Gastrocnemius medialis (tissue), 4 donors: ENCODE data around the gene EPAS1. TPM values are rescaled to one million over a fixed set of nuclear protein-coding genes. Genes with fewer than 3 reads are reported as not detected.

Experiments
- ATAC-seq, 2 donors: fragments of 150-250 bp; one replicate each; pipeline ENCODE4 v1.9.1; 2016
- DNase-seq, 2 donors: peaks; one replicate each; pipeline ENCODE4 v3.0.0-alpha.2; 2019
- H3K27ac ChIP-seq, 4 donors: fragments of 200-600 bp; sonication (generic); 1 replicate in 1 of 4; 2 replicates in 3 of 4; pipeline ENCODE4 v1.5.1; 2016 to 2018; ENCODE audit warnings: mild to moderate bottlenecking in 2 of 4, moderate library complexity in 1 of 4
- H3K27me3 ChIP-seq, 3 donors: fragments of 200-600 bp; sonication (generic) in 2 of 3; 1 replicate in 1 of 3; 2 replicates in 2 of 3; pipeline versions ENCODE4 v1.5.1 to v1.6.0; 2016 to 2019; ENCODE audit warnings: mild to moderate bottlenecking in 1 of 3, moderate library complexity in 1 of 3
- H3K36me3 ChIP-seq, 2 donors: fragments of 200-600 bp; sonication (generic) in 1 of 2; one replicate each; pipeline ENCODE4 v1.5.1; 2017 to 2018
- H3K4me1 ChIP-seq, 2 donors: fragments of 200-600 bp; sonication (generic) in 1 of 2; one replicate each; pipeline ENCODE4 v1.5.1; 2016 to 2017; ENCODE audit warnings: mild to moderate bottlenecking in 2 of 2
- H3K4me3 ChIP-seq, 4 donors: fragments of 200-600 bp; sonication (generic) in 3 of 4; 1 replicate in 1 of 4; 2 replicates in 3 of 4; pipeline ENCODE4 v1.5.1; 2016 to 2019; ENCODE audit warnings: mild to moderate bottlenecking in 2 of 4
- H3K9me3 ChIP-seq, 3 donors: fragments of 200-600 bp; sonication (generic) in 2 of 3; 1 replicate in 1 of 3; 2 replicates in 2 of 3; pipeline ENCODE4 v1.5.1; 2016 to 2019
- POLR2A ChIP-seq, 2 donors: fragments of 450-650 bp; IDR thresholded peaks; one replicate each; pipeline ENCODE4 v1.6.1; 2017; ENCODE audit warnings: antibody characterized with exemption in 2 of 2, mild to moderate bottlenecking in 2 of 2, moderate library complexity in 2 of 2
- in situ Hi-C, 4 donors: fragments of 200-750 bp; cut with MboI; loops; one replicate each; pipeline versions ENCODE4 v1.15.0 to v1.8.0; 2017; ENCODE audit warnings: low sequenced_read_pairs in 4 of 4
- intact Hi-C: fragments of 100-400 bp; cut with DNase I; formaldehyde crosslinking; loops from one replicate; pipeline ENCODE4 v1.15.1; 2023; ENCODE audit warnings: low total_unique reads
- total RNA-seq, 4 donors: library from RNA; depleted of rRNA; stranded (reverse); fragments of >200 nt; gene quantifications; one replicate each; pipeline versions ENCODE4 v1.1.0 to v1.2.3, GENCODE V29; 2016
- TF ChIP-seq, protein P1 (sequence below), 5 experiments: fragments of 450-650 bp in 3 of 5; fragments of 200-600 bp in 2 of 5; sonication (generic) in 2 of 5; IDR thresholded peaks in 4 of 5; conservative IDR thresholded peaks in 1 of 5; 1 replicate in 4 of 5; 2 replicates in 1 of 5; pipeline ENCODE4 v1.5.1; 2016 to 2019; ENCODE audit warnings: antibody characterized with exemption in 5 of 5, mild to moderate bottlenecking in 3 of 5, moderate library complexity in 3 of 5

Gene EPAS1
- total RNA-seq, 4 donors from 2014 or later: 61.5 to 95.1 (median 90.0) TPM

DNA sequence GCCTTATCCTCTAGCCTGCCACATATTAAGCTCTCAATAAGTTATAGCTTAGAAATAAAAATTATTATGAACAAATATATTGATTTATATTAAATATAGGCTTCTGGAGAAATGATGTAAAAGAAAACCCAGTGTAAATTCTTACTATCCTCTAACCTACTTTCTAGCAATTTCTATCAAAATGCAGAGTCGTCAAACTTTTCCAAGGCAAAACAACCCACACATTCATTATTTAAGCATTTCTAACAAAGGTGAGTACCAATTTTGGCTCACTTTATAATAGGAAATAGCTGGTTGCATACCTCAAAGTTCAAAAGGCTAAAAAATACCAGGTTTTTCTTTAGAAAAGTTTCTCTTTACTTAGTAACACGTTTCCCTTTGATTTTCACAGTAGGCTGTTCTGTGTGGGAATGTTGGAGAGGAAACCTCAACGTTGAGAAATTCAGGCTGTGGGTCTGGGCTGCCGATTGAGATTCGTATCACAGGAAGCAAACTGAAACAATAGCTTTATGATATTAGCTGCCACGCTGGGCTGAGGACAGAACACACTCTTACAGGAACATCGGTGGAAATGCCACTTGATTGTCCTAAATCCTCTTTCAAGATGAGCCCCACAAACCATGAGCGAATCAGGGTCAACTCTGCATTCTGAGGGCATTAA lies 53.0 kb downstream of the EPAS1 start:
- H3K27me3 ChIP-seq: no peaks in the 10 kb centered on the region
- no peak overlapping the region for H3K4me3 ChIP-seq
- in situ Hi-C loops (loop anchor here in 1 of 4 donors (25.0 kb wide), 2 partner anchors 113 to 288 kb away; no protein-coding TSS in a partner anchor), intact Hi-C loops (no loop called here)
- H3K9me3 ChIP-seq: no peaks in the 10 kb centered on the region
- DNase-seq (no peak), ATAC-seq (no peak)
- H3K27ac ChIP-seq: peak overlapping the region; percentile 34 to 74 (median 69)
- H3K4me1 ChIP-seq: peaks cover 9 to 50% of the 10 kb centered on the region in 2 donors
- peaks cover 0 to 17% of the 10 kb centered on the region in 2 donors for H3K36me3 ChIP-seq
- no peak for TF ChIP-seq POLR2A (IDR thresholded peaks at IDR 0.05)
- TF ChIP-seq, protein P1, sequence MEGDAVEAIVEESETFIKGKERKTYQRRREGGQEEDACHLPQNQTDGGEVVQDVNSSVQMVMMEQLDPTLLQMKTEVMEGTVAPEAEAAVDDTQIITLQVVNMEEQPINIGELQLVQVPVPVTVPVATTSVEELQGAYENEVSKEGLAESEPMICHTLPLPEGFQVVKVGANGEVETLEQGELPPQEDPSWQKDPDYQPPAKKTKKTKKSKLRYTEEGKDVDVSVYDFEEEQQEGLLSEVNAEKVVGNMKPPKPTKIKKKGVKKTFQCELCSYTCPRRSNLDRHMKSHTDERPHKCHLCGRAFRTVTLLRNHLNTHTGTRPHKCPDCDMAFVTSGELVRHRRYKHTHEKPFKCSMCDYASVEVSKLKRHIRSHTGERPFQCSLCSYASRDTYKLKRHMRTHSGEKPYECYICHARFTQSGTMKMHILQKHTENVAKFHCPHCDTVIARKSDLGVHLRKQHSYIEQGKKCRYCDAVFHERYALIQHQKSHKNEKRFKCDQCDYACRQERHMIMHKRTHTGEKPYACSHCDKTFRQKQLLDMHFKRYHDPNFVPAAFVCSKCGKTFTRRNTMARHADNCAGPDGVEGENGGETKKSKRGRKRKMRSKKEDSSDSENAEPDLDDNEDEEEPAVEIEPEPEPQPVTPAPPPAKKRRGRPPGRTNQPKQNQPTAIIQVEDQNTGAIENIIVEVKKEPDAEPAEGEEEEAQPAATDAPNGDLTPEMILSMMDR (IDR thresholded peaks at IDR 0.05 in 4 of 5, conservative IDR thresholded peaks at IDR 0.05 in 1 of 5): no peak

DNA sequence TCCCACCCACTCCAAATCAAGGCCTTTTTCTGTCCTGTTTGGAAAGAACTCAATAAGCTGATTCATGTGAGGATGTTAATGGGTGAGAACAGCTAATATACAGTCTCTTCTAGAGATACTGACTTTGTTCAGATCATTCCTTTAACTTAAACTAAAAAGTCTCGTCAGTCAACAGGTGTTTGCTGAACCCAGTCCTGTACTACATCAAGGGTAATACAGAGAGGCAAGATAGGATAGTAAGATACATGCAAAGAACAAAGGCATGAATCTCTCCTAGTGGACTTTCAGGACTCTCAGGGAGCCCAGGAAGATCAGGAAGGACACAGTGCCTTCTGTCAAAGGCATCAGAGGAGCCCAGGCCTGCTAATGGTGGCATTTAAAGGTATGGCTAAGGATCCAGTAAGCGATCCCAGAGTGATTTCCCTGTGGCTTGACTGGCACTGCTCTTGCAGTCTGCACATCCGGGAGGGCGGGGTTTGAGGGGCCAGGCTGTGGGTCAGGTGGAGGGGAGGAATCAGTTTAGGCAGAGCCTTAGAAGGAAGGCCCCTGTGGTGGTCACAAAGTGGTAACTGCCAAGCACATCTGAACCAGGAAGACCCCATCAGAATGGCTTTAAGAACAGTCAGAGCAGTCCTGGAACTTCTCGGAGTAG lies 54.0 kb downstream of the EPAS1 start:
- in situ Hi-C loops (loop anchor here in 1 of 4 donors (25.0 kb wide), 2 partner anchors 114 to 289 kb away; no protein-coding TSS in a partner anchor), intact Hi-C loops (no loop called here)
- peak overlapping the region; percentile 54 to 74 (median 69) for H3K27ac ChIP-seq
- no peak overlapping the region for H3K4me3 ChIP-seq
- peaks cover 9 to 40% of the 10 kb centered on the region in 2 donors for H3K4me1 ChIP-seq
- H3K9me3 ChIP-seq: no peaks in the 10 kb centered on the region
- no peak for ATAC-seq
- no peak for TF ChIP-seq POLR2A (IDR thresholded peaks at IDR 0.05)
- TF ChIP-seq, protein P1 (IDR thresholded peaks at IDR 0.05 in 4 of 5, conservative IDR thresholded peaks at IDR 0.05 in 1 of 5): no peak
- H3K27me3 ChIP-seq: no peaks in the 10 kb centered on the region
- H3K36me3 ChIP-seq: peaks cover 0 to 17% of the 10 kb centered on the region in 2 donors
- DNase-seq: no peak

DNA sequence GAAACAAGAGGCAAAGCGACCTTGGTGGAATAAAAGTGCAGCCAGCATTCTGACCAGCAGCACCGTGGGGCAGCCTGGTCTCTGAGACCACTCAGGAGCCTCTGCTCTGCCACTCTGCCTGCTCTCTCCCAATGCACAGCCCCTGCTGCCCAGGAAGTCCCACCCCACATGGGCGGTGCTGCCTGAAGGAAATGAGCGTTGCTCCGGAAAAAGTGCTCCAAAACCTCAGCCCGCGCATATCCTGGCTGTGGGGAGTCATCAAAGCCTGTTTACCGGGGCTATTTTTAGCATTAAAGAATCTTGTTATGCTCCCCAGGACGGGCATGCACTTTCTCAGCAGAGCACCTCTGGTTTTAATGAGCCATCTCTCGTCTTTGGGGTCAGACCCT lies 54.5 kb downstream of the EPAS1 start:
- peak overlapping the region; percentile 54 to 74 (median 69) for H3K27ac ChIP-seq
- peaks cover 9 to 36% of the 10 kb centered on the region in 2 donors for H3K4me1 ChIP-seq
- in situ Hi-C loops: loop anchor here in 1 of 4 donors (25.0 kb wide), 2 partner anchors 114 to 289 kb away; no protein-coding TSS in a partner anchor
- H3K9me3 ChIP-seq: no peaks in the 10 kb centered on the region
- H3K27me3 ChIP-seq: no peaks in the 10 kb centered on the region
- DNase-seq: no peak
- peaks cover 0 to 18% of the 10 kb centered on the region in 2 donors for H3K36me3 ChIP-seq
- TF ChIP-seq, protein P1 (IDR thresholded peaks at IDR 0.05 in 4 of 5, conservative IDR thresholded peaks at IDR 0.05 in 1 of 5): no peak
- TF ChIP-seq POLR2A (IDR thresholded peaks at IDR 0.05): no peak
- H3K4me3 ChIP-seq: peak overlapping the region in 2 of 4 donors; percentile 14 to 20
- intact Hi-C loops: no loop called here
- peak in 1 of 2 donors; percentile 23 for ATAC-seq

DNA sequence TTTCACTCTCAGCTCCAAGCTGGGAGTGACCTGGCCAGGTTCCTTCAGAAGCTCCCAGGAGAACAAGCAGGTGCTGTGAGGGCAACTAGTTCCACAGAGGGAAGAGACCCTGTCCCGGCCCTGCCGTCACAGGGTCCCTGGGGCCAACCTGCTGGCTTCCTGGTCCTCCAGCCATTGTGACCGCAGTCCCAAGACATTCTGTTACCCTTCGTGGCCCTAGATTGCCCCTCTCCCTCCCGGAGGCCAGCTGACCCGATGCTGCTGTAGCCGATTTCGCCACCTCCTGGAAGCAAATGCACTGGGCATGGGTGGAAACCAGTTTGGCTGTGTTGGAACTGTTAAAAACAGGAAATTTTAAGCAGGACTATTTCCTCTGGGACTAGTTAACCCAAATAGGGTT lies 55.4 kb downstream of the EPAS1 start:
- no peak for DNase-seq

More for the DNA sequence above, 55.4 kb downstream of the EPAS1 start:
- Histone ChIP-seq H3K27ac (peak overlapping the region; percentile 50 to 74 (median 69)), H3K4me3 (no peak overlapping the region), H3K36me3 (peaks cover 0 to 23% of the 10 kb centered on the region in 2 donors), H3K27me3 (no peaks in the 10 kb centered on the region), H3K9me3 (no peaks in the 10 kb centered on the region), H3K4me1 (peaks cover 9 to 31% of the 10 kb centered on the region in 2 donors)
- ATAC-seq: peak; percentile 28 to 34
- intact Hi-C loops: no loop called here
- TF ChIP-seq POLR2A (IDR thresholded peaks at IDR 0.05): no peak
- TF ChIP-seq, protein P1 (IDR thresholded peaks at IDR 0.05 in 4 of 5, conservative IDR thresholded peaks at IDR 0.05 in 1 of 5): peak in 4 of 5 experiments; percentile 12 to 39 (median 26)
- in situ Hi-C loops: loop anchor here in 1 of 4 donors (25.0 kb wide), 2 partner anchors 115 to 290 kb away; no protein-coding TSS in a partner anchor
